ENCODE data around the gene C1orf210.

C1orf210 gene

GRCh38 chr1:43286115-43286514 is 734 bp upstream of the C1orf210 start:
- Histone ChIP-seq H2AFZ (ENCODE audit: low read depth) (no peak overlapping the region), H3K4me2 (no peak overlapping the region), H3K27ac (no peak overlapping the region), H4K20me1 (ENCODE audit: insufficient read depth) (no peaks in the 10 kb centered on the region), H3K9ac (no peak overlapping the region), H3K4me1 (ENCODE audit: low read depth, poor library complexity, severe bottlenecking) (no peaks in the 10 kb centered on the region), H3K4me3 (IDR thresholded peaks at IDR 0.05; ENCODE audit: insufficient read depth, low read depth, low read length) (no peak overlapping the region), H3K79me2 (ENCODE audit: insufficient read depth, low read depth) (no peaks in the 10 kb centered on the region), H3K36me3 (ENCODE audit: insufficient read depth) (no peaks in the 10 kb centered on the region), H3K27me3 (ENCODE audit: insufficient read depth, low read depth) (no peaks in the 10 kb centered on the region)
- no peak for TF ChIP-seq CTCF (conservative IDR thresholded peaks at IDR 0.05; ENCODE audit: low read depth, low read length)

- H3K4me3 ChIP-seq (IDR thresholded peaks at IDR 0.05; ENCODE audit: insufficient read depth, low read depth, low read length): no peak overlapping the region
- no peaks in the 10 kb centered on the region for H3K27me3 ChIP-seq (ENCODE audit: insufficient read depth, low read depth)
- no peak for TF ChIP-seq CTCF (conservative IDR thresholded peaks at IDR 0.05; ENCODE audit: low read depth, low read length)
- H3K36me3 ChIP-seq (ENCODE audit: insufficient read depth): no peaks in the 10 kb centered on the region
- no peaks in the 10 kb centered on the region for H3K4me1 ChIP-seq (ENCODE audit: low read depth, poor library complexity, severe bottlenecking)
- H4K20me1 ChIP-seq (ENCODE audit: insufficient read depth): no peaks in the 10 kb centered on the region
- H3K79me2 ChIP-seq (ENCODE audit: insufficient read depth, low read depth): no peaks in the 10 kb centered on the region
- no peak overlapping the region for H2AFZ ChIP-seq (ENCODE audit: low read depth)
- H3K9ac ChIP-seq: no peak overlapping the region
- H3K27ac ChIP-seq: no peak overlapping the region
- no peak overlapping the region for H3K4me2 ChIP-seq
Observed at GRCh38 chr1:43284546-43285110, 753 bp downstream of the C1orf210 start.

- Histone ChIP-seq H3K79me2 (ENCODE audit: insufficient read depth, low read depth) (no peaks in the 10 kb centered on the region), H3K27ac (no peak overlapping the region), H4K20me1 (ENCODE audit: insufficient read depth) (no peaks in the 10 kb centered on the region), H2AFZ (ENCODE audit: low read depth) (no peak overlapping the region), H3K36me3 (ENCODE audit: insufficient read depth) (no peaks in the 10 kb centered on the region), H3K27me3 (ENCODE audit: insufficient read depth, low read depth) (no peaks in the 10 kb centered on the region), H3K4me3 (IDR thresholded peaks at IDR 0.05; ENCODE audit: insufficient read depth, low read depth, low read length) (no peak overlapping the region), H3K4me2 (no peak overlapping the region), H3K9ac (no peak overlapping the region), H3K4me1 (ENCODE audit: low read depth, poor library complexity, severe bottlenecking) (no peaks in the 10 kb centered on the region)
- TF ChIP-seq CTCF (conservative IDR thresholded peaks at IDR 0.05; ENCODE audit: low read depth, low read length): no peak
Observed at GRCh38 chr1:43284065-43284464, 1.3 kb downstream of the C1orf210 start.

- Histone ChIP-seq H3K9ac (no peak overlapping the region), H3K27me3 (ENCODE audit: insufficient read depth, low read depth) (no peaks in the 10 kb centered on the region), H2AFZ (ENCODE audit: low read depth) (no peak overlapping the region), H3K4me3 (IDR thresholded peaks at IDR 0.05; ENCODE audit: insufficient read depth, low read depth, low read length) (no peak overlapping the region), H3K79me2 (ENCODE audit: insufficient read depth, low read depth) (no peaks in the 10 kb centered on the region), H3K4me2 (no peak overlapping the region), H3K27ac (no peak overlapping the region), H3K36me3 (ENCODE audit: insufficient read depth) (no peaks in the 10 kb centered on the region), H4K20me1 (ENCODE audit: insufficient read depth) (no peaks in the 10 kb centered on the region), H3K4me1 (ENCODE audit: low read depth, poor library complexity, severe bottlenecking) (no peaks in the 10 kb centered on the region)
- TF ChIP-seq CTCF (conservative IDR thresholded peaks at IDR 0.05; ENCODE audit: low read depth, low read length): no peak
Observed at GRCh38 chr1:43282220-43283195, 2.9 kb downstream of the C1orf210 start.

Data from KMS-11 (cell line).